Stimulated activated CD8-positive, alpha-beta memory T cell treated with anti-CD3 and anti-CD28 coated beads, Interleukin-12 subunit alpha, Interleukin-12 subunit beta, amount 100 ng/mL, for 4 hours (primary cell): ENCODE results near the gene FGF5.
"Not testable (repeated sequence)": the region's sequence is repeated elsewhere in the genome, so short reads cannot be mapped to it uniquely, and the experiment has no call there.

ENCODE experiments used
- DNase-seq: peaks from one replicate; pipeline ENCODE4 v3.0.0-alpha.2; 2020; ENCODE audit warnings: low read depth

FGF5 gene

DNA sequence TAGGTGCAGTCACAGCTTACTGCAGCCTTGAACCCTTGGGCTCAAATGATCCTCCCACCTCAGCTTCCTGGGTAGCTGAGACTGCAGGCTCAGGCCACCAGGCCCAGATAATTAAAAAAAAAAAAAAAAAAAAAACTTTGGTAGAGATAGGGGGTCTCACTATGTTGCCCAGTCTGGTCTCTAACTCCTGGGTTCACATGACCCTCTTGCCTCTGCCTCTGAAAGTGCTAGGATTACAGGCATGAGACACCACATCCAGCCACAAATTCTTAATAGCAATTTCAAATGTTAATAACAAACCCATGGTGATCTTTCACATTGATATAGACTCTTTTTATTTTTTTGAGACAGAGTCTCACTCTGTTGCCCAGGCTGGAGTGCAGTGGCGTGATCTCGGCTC, 12.3 kb upstream of the FGF5 start:
- DNase-seq = no peak

- no peak for DNase-seq
Observed at GRCh38 chr4:80255329-80256095, 11.0 kb upstream of the FGF5 start.

DNA sequence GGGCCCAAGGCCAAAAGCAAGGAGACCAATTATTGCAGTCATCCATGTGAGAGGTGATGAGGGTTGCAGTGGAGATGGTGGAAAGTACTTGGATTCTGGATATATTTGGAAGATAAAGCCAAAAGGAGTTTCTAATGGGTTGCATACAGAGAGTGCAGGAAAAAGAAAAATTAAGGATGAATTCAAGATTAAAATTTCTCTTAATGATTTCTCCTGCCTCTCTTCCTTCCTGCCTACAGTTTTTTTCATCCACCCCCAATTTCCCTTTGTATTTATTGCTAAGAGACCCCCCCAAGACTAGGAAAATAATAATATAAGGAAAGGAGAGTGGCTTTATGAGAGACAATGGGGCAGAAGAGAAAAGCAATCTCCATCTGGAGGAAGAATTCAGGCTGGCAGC, 8.6 kb upstream of the FGF5 start:
- DNase-seq = no peak

GRCh38 chr4:80259012-80259411, 7.5 kb upstream of the FGF5 start:
- DNase-seq = no peak

- no peak for DNase-seq
Observed at GRCh38 chr4:80259817-80260216, 6.6 kb upstream of the FGF5 start.

GRCh38 chr4:80261989-80262600, 4.4 kb upstream of the FGF5 start:
- no peak for DNase-seq

DNA sequence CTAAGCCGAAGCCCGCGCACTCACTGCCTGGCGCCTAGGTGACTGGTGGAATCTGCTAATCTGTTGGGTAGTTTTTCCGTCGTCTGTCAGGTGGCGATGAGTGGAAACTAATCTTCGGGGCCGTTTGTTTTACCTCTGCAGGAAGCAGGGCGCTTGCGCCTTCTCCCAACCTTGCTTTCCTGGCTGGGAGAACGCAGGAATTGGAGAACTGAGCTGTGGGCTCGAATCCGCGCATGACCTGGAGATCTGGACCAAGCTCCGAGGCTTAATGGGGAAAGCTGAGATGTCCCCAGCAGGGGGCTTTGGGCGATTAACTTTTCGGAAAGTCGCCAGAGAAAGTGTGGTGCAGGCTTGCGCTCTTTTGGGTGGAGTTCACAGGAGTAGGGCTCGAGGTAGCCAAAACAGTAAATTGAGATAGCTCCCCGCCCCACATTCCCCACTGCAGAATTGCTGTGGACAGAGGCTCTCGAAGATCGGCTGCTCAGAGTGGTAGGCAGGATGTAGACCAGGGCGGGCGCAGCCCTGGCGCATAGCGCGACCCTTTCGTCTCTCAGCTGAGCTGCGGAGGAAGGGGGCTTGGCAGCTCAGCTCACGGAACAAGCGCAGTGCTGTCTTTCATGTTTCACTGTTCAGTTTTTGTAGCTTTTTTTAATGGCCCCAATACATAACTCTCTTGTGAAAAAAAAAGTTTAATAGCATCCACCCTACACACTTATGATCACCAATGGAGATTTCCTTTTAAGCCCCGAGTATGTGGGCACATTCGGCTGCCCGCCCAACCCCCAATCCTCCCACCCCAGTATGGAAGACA, 2.7 kb upstream of the FGF5 start:
- no peak for DNase-seq

DNA sequence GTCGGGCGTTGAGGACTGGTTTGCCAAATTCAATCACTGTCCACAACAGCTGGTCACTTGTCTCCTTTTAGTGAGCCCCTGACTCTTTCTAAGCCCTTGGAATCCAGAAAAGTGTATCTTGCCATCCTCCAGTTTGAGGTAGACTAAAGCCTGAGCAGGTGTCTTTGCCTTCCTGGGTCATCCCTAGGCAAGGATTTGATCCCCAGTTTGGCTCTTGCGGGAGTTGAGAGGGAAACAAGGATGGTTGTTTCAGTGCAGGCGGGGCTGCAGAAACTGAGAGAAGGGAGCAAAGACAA, 2.2 kb upstream of the FGF5 start:
- DNase-seq = no peak

DNA sequence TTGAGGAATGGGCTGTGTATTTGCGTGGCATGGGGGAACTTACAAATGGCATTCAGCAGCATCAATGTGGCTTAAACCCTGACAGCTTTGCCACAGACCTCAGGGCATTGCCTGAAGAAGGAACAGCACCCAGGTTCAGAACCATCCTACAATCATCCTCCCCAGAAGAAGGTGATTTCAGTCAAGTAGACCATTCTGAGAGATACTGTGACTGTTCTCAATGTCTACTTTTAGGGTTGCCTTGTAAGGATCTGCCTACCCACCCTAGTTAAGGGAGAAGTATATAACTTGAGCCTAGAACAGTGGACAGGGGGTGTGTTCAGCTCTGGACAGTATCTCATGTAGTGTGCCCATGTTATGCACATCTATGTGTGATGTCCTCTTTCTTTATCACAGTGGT, 1.6 kb upstream of the FGF5 start:
- DNase-seq = no peak

DNA sequence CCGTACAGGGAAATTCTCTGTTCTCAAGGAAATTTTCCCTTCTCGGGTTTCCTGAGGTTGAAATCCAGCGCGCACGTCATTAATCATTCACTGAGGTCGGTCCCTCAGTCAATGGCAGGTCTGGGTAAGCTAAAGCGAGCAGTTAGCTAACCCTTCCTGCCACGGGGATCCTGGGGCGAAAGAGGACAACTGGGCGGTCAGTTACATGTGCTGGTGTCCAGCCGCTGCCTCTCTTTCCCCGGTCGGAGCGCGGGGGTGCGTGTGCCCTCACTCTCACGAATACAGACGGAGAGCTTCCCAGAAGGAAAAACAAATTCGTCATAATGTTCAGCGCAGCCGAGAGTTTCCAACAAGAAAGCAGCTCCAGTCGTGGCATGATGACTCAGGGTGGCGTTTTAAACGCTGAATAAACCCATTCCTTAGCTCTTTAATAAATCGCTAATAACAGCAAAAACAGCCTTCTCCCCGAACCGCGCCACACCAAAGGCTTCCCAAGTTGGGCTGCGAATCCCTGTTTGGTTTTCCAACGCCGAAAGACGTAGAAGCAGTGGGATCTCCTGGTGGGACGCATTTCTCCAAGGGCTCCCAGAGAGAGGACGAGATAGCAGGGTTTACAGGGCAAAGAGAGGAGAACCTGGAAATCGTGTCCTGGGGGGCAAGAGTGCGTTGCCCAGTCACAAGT, 752 bp upstream of the FGF5 start:
- DNase-seq = no peak

DNA sequence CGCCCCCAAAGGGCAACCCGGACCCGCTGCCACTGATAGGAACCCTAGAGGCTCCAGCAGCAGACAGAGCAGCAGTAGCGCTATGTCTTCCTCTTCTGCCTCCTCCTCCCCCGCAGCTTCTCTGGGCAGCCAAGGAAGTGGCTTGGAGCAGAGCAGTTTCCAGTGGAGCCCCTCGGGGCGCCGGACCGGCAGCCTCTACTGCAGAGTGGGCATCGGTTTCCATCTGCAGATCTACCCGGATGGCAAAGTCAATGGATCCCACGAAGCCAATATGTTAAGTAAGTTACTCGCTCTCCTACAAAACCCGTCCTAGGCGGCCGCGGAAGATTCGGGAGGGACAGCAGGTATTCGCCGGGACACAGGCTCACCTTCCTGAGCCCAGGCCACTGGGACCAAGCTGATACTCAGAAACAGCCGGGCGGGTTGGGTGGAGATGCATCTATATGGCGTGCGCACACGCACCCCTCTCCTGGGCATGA, 477 bp downstream of the FGF5 start:
- no peak for DNase-seq

DNA sequence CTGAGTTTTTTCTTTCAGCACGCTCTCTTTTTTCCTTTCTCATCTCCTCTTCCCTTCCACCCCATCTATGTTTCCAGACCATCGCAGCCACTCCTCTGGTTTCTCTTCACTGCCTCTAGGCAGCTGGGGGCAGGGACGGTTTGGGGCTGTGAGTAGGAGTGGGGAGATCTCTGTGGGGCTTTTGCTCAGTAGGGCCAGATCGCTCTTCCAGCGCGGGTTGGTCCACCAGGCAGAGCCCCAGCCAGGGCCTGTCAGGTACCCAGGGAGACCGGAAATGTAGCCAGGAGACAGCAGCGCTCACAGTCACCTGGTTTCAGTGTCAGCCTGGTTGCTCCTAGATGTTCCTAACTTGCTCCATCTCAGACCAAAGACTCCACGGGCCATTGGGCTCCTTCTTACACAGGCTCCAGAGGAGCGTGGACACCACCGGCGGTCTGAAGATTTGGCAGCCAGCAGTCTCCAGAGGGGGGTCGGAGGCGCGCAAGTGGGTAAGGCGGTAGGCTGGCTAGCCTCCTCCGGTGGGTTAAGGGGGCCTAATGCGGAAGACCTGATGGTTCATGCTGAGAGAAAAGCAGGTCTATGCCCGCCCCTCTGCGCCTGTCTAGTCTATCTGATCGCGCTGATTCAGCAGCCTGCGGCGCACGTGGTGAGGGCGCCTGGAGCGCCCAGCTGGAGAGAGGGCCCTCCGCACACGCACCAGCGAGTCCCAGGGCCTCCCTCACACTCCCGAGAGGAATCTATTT, 1.8 kb downstream of the FGF5 start:
- no peak for DNase-seq

GRCh38 chr4:80268936-80269335, 2.5 kb downstream of the FGF5 start:
- DNase-seq = no peak

DNA sequence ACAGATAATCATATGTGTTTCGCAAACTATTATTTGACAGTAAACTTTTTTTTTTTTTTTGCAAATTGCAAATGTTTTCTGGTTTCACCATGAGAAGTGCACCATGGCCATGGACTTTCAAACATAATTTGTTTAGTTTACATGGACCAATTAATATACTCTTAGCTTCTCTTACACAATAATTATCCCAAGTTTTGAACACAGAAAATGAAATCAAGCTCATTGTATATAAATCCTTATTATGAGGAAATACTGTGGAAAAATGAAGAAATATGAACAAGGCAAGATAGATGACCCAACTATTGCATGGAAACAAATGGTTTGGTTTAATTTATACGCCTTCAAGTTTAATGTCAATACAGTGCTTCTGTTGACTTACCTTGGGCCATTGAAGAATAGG, 3.9 kb downstream of the FGF5 start:
- DNase-seq = no peak

DNA sequence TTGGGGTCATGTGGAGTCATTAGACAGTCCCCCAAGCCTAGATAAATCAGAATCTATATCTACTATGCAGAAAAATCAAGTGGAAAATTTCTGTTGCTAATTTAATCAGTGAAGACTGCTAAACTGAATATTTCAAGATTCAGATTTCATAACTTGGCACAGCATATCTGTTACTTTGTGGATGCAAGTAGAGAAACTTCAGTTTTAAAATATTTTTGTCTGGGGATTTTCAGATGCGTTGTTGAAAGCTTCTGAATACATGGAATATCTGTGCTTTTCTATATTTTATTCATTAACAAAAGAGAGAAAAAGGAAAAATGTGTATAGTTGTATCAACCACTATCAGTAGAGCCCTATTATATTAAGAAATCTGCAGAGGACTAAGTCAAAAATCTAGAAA, 4.4 kb downstream of the FGF5 start:
- DNase-seq = no peak

- DNase-seq = no peak
Observed at GRCh38 chr4:80271801-80272200, 5.3 kb downstream of the FGF5 start.

DNA sequence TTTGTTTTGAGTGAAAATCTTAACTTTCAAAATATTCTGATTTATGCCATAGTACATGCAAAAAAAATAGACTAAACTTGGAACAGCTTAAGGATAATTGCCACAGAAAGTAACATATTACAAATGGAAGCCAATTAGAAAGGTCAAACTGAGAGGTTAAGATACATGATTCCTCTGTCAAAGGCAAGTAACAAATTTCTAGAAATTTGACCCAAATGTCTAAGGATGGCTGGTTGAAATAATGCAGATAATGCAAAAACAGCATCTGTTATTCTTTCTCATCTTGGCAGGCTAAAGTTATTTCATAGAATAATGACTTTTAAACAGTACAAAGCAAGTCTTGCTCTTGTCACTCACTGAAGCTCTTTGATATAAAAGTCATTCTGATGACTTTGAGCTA, 10.5 kb downstream of the FGF5 start:
- no peak for DNase-seq

DNA sequence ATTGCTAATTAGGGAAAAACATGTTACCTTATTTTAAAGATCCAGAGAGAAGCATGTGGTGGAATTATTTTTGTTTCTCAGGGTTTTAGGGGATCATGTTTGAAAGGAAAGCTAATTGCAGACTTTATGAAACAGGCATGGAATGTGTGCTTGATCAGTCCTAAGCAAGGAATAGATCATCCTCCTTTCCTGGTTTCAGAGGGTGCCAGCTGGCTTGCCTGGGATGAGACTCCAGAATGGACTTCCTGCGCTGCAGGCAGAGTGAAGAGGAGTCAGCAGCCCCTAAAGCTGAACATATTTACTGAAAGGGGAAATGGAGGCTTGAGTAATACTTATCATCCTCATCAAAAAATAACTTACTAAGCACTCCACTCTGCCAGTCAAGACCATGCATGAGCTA, 13.3 kb downstream of the FGF5 start:
- no peak for DNase-seq

- no peak for DNase-seq
Observed at GRCh38 chr4:80286451-80286850, 20.0 kb downstream of the FGF5 start.

DNA sequence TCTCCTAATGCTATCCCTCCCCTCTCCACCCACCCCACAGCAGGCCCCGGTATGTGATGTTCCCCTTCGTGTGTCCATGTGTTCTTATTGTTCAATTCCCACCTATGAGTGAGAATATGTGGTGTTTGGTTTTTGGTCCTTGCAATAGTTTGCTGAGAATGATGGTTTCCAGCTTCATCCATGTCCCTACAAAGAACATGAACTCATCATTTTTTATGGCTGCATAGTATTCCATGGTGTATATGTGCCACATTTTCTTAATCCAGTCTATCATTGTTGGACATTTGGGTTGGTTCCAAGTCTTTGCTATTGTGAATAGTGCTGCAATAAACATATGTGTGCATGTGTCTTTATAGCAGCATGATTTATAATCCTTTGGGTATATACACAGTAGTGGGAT, 24.2 kb downstream of the FGF5 start:
- not testable (repeated sequence) for DNase-seq

- no peak for DNase-seq
Observed at GRCh38 chr4:80294206-80294605, 27.7 kb downstream of the FGF5 start.

- DNase-seq = no peak
Observed at GRCh38 chr4:80295336-80295735, 28.9 kb downstream of the FGF5 start.
